Measurements from ENCODE around the gene PRKAR1B.

Gene PRKAR1B

DNA sequence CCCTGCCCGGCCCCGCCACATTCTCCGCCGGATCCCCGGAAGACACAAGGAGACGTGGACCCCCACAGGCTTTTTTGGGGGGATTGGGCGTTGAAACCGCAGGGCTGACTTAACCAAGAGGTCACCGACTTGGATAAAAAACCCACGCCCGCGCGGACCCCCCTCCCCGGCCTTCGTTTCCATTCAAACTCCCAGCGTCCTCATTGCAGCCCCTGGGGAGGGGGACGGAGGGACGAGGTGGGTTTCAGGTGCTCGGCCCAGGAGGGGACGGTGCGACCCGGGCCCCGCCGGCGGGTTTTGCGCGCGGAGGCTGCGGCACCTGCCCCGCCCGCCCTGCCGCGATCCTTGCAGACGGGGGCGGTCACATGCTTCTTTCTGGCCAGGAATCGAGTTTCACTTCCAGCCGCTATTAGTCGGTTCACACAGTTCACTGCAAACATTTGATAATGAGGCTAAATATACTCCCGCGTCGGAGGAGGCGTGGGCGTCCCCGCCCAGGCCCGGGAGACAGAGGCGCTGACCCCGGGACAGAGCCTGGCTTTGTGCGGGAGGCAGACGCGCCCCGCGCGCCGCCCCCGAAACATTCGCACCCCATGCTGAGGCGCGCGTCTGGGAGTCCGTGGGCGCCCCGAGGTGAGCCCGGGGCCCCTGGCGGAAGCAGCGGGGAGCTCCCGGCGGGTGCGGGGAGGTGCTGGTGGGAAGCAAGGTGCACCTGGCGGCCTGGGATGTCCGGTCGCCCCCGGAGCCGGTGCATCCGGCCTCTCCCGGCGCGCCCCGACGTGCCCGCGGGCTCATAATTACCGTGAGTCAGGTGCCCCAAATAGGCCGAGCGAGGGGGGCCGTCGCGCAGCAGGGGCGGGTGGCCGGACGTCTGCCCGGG lies 204.8 kb downstream of the PRKAR1B start:
- DNase-seq (ENCODE audit: low read depth) = no peak

DNA sequence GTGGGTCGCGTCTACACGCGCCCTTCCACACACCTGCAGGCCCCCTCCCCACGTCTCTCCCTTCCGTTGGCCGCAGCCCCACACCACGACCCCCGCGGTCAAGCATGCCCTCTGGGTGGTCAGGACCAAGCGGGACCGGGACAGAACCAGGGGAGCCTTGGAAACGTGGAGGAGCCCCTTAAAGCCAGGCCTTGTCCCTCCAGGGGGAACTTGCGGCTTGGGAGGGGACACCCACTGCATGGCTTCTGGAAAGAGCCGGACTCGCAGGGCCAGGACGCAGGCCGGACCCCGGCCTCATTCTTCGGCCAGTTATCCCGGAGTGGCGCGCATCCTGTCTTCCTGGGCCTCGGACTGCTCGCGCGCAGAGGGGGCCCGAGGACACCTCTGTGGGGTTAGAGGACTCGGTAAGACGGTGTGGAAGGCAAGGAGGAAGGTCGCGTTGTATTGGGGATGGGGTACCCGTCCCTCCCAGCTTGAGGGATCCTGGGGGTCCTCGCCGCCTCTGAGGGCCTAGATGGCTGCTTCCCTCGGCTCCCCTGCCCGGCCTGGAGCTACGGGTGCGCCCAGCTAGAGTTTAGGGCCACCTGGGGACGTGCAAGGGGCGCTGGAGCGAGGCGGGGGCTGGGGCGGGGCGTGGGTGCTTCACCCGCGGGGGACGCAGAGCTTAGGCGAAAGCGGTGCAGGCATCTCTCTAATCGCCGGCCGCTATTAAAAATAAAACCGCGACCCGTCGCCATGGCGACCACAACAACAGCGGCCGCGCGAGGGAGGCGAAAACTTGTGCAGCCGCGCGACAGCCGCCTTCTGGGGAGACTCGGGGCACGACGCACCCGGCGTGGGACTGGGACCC lies 205.6 kb downstream of the PRKAR1B start:
- no peak for DNase-seq (ENCODE audit: low read depth)

DNA sequence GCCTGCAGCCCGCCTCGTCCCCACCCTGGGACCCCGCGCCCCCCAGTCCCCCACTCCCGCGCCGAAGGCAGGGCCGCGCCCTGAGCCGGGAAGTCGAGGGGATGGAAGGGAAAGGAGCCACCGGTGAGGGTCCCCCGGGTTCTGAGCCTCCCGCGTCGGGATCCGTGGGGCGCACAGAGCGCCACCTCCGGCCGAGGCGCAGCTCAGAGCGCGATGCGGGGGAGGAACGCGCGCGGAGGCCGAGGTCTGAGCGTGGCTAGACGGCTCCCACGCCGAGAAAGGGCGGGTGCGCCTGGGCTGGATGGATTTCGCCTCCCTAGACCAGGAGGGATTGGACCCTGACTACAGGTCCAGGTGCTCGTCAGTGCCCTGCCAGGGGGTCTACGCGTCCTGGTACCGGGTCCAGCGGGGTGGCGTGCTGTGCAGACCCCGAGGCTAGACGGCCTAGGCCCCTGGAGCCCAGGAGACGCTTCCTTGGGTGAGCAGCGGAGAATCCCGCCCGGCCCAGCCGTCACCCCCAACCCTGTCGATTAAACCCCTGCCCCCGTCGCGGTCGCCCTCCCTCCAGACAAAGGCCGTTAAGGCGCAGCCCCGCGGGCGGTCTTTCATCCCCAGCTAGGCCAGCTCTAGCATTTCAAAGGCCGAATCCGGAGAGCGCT lies 206.4 kb downstream of the PRKAR1B start:
- DNase-seq (ENCODE audit: low read depth) = no peak

- no peak for DNase-seq (ENCODE audit: low read depth)
Measured at GRCh38 chr7:519484-520390, 207.3 kb downstream of the PRKAR1B start, which contains the start of gene PDGFA. TSS of gene PDGFA (minus strand) at chr7:519846. CDS start at chr7:519001, 845 bp downstream.

DNA sequence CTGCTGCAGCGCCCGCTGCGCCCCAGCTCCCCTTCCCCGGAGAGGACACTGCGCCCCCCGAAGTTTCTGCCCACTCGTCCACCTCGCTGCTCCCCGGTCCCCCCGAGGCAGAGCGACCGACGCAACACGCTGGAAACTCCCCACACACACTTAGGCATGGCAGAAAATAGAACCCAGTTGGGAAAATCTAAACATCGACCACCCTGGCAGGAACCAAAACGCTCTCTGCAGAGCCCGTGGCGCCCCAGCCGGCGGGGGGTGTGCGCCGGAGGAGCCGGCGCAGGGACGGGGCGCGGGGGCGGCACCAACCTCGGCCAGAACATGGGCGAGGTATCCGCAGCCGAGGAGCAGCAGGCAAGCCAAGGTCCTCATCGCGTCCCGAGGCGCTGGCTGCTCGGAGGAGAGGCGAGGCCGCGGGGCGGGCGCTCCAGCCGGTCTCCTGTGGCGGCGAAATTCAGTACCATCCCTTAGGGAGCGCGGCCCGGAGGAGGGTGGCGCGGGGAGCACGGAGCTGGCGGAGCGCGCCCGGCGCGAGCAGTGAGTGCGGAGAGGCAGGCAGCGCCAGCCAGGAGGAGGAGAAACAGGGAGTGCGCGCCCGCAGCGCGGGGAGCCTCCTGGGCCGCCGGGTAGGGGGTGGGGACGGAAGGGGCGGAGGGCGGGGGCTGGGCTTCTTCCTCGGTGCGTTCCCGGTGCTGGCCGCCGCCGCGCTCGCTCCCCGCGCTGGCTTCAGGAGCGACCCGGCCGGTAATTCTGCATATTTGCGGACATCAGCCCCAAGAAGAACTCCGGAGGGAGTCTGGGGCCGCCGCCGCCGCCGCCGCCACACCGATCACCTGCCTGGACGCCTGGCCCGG lies 208.2 kb downstream of the PRKAR1B start:
- no peak for DNase-seq (ENCODE audit: low read depth)

GRCh38 chr7:517774-518629 lies 209.1 kb downstream of the PRKAR1B start:
- no peak for DNase-seq (ENCODE audit: low read depth)

- DNase-seq (ENCODE audit: low read depth) = no peak
Measured at GRCh38 chr7:516606-517456, 210.2 kb downstream of the PRKAR1B start.

GRCh38 chr7:516216-516605 lies 210.9 kb downstream of the PRKAR1B start:
- no peak for DNase-seq (ENCODE audit: low read depth)

DNA sequence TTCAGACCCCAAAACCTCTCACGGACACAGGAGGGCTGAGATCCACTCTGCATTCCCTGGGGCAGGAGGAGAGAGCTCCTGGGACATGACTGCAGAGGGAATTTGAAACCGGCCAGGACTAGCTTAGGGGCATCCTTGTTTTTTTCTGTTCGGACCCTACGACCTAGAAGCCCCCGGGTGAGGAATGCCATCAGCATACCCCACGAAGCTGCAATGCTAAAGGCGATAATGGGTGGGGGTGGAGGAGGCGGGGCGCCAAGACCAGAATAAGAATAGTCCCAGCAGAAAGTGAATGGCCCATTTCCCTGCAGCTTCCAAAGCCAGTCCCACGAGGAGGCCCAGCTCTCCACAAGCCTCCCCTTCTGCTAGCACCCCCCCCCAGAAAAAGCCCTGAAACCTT lies 211.5 kb downstream of the PRKAR1B start:
- no peak for DNase-seq (ENCODE audit: low read depth)

DNA sequence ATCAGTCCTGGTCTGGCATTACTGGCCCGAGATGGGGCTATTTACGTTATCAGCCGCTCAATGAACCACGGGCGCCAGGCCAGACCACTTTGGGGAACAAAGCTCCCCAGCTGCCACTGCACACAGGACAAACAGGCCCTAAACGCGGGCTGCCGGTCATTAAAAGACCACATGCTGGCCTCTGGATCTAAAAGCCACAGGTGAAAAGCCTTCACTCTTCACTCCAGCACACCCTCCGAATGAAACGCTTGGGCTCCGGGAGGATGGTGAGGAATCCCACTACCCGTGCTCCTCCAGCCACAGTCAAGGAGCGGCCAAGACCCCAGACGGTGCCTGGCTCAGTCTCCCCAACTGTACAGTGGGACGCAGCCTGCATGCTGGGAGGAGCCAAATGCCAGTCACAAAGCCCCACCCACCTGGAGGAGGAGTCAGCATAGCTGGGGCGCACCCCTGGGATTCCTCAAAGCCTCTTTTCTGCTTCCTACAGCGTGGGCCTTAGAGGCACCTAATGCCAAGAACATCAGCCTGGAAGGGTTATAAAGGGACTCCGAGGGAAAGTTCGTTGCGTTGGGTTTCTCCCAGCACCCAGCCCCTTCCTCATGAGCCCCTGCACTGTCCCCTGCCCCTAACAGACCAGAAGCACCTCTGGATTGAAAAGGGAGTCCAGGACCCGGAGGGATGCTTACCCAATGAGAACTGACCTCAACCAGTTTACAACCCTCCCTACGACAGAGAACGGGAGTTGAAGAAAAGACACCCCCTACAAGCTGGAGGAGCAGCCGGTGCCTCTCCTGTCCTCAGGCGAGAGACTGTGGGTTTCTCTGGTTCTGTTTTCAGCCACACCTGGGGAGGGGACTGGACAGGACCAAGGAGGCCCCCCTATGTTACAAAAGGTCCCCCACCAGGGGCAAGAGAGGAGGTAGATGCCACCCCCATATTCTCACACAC lies 212.2 kb downstream of the PRKAR1B start:
- DNase-seq (ENCODE audit: low read depth) = no peak

GRCh38 chr7:514242-514641 lies 212.8 kb downstream of the PRKAR1B start:
- no peak for DNase-seq (ENCODE audit: low read depth)

- no peak for DNase-seq (ENCODE audit: low read depth)
Measured at GRCh38 chr7:513521-514166, 213.4 kb downstream of the PRKAR1B start.

GRCh38 chr7:512541-513311 lies 214.4 kb downstream of the PRKAR1B start:
- DNase-seq (ENCODE audit: low read depth) = no peak

GRCh38 chr7:512146-512510 lies 215.0 kb downstream of the PRKAR1B start:
- no peak for DNase-seq (ENCODE audit: low read depth)

GRCh38 chr7:511476-512145 lies 215.5 kb downstream of the PRKAR1B start:
- no peak for DNase-seq (ENCODE audit: low read depth)

Measured in T follicular helper cell (primary cell).